ENCODE results near the gene PLCB3. TPM values are rescaled to one million over a fixed set of nuclear protein-coding genes. Genes with fewer than 3 reads are reported as not detected.

PLCB3 gene
- total and polyA plus RNA-seq, 8 donors: 5.7 to 13.1 (median 6.9) TPM

- Histone ChIP-seq H3K9me3 (no peaks in the 10 kb centered on the region), H3K4me3 (peak overlapping the region; percentile 35 to 70 (median 48)), H3K36me3 (no peaks in the 10 kb centered on the region), H3K27me3 (no peaks in the 10 kb centered on the region), H3K4me1 (peaks cover 0 to 19% (median 11%) of the 10 kb centered on the region in 3 donors), H3K27ac (peak overlapping the region in 2 of 4 donors; percentile 72 to 85)
- intact Hi-C loops (cut with DNase I): no loop called here
- no peak for FAIRE-seq
- DNase-seq: no peak
- no peak for ATAC-seq
- WGBS, 2 donors: 32 to 36% methylated on average over 30 to 31 of the region's 31 CpGs
- TF ChIP-seq CTCF (IDR thresholded peaks at IDR 0.05): no peak
Observed at GRCh38 chr11:64247729-64248531, 3.4 kb upstream of the PLCB3 start.

- DNase-seq (no peak), FAIRE-seq (no peak), ATAC-seq (no peak)
- no peaks in the 10 kb centered on the region for H3K9me3 ChIP-seq
- H3K36me3 ChIP-seq: no peaks in the 10 kb centered on the region
- no peak overlapping the region for H3K4me3 ChIP-seq
- 77 to 79% methylated on average over 7 of the region's 7 CpGs for WGBS, 2 donors
- intact Hi-C loops (cut with DNase I): no loop called here
- no peaks in the 10 kb centered on the region for H3K27me3 ChIP-seq
- no peak for TF ChIP-seq CTCF (IDR thresholded peaks at IDR 0.05)
- peaks cover 0 to 14% (median 4%) of the 10 kb centered on the region in 3 donors for H3K4me1 ChIP-seq
- no peak overlapping the region for H3K27ac ChIP-seq
Observed at GRCh38 chr11:64248578-64248977, 2.8 kb upstream of the PLCB3 start.

GRCh38 chr11:64249038-64249437 is 2.3 kb upstream of the PLCB3 start:
- no peak for FAIRE-seq
- 90 to 91% methylated on average over 4 of the region's 4 CpGs for WGBS, 2 donors
- TF ChIP-seq CTCF (IDR thresholded peaks at IDR 0.05): no peak
- H3K4me3 ChIP-seq: no peak overlapping the region
- H3K36me3 ChIP-seq: no peaks in the 10 kb centered on the region
- no peaks in the 10 kb centered on the region for H3K27me3 ChIP-seq
- no peak for DNase-seq
- no peaks in the 10 kb centered on the region for H3K9me3 ChIP-seq
- intact Hi-C loops (cut with DNase I): no loop called here
- H3K4me1 ChIP-seq: peaks cover 0 to 9% (median 4%) of the 10 kb centered on the region in 3 donors
- ATAC-seq: no peak
- no peak overlapping the region for H3K27ac ChIP-seq

- H3K4me3 ChIP-seq: no peak overlapping the region
- no peaks in the 10 kb centered on the region for H3K36me3 ChIP-seq
- H3K27ac ChIP-seq: no peak overlapping the region
- no peak for DNase-seq
- H3K4me1 ChIP-seq: peaks cover 0 to 8% (median 4%) of the 10 kb centered on the region in 3 donors
- no peak for FAIRE-seq
- TF ChIP-seq CTCF (IDR thresholded peaks at IDR 0.05): no peak
- H3K27me3 ChIP-seq: no peaks in the 10 kb centered on the region
- intact Hi-C loops (cut with DNase I): no loop called here
- H3K9me3 ChIP-seq: no peaks in the 10 kb centered on the region
- no peak for ATAC-seq
- WGBS, 2 donors: 86 to 92% methylated on average over 8 of the region's 8 CpGs
Observed at GRCh38 chr11:64249563-64250414, 1.5 kb upstream of the PLCB3 start.
